BJ (cell line): ENCODE results near the gene EIF6. TPM values are rescaled to one million over a fixed set of nuclear protein-coding genes. Genes with fewer than 3 reads are reported as not detected.

Experiments used
- CTCF ChIA-PET: fragments of 350-600 bp; formaldehyde crosslinking; extraction: SDS; loops from one replicate; lab custom pipeline; 2021; ENCODE audit warnings: antibody characterized with exemption, inconsistent platforms; lab: Yijun Ruan, JAX
- POLR2A ChIA-PET: fragments of 300-600 bp; sonication (Branson Sonifier 250); formaldehyde crosslinking; extraction: SDS; loops from one replicate; lab custom pipeline; 2021; ENCODE audit warnings: antibody characterized with exemption; lab: Charles Lee
- DNase-seq: peaks from one replicate; pipeline ENCODE4 v3.0.0-alpha.2; 2011; ENCODE audit warnings: low read depth
- H3K27me3 ChIP-seq: 2 replicates; pipeline ENCODE4 v1.6.0; 2011; ENCODE audit warnings: low read length; ENCODE audit not compliant: control insufficient read depth, insufficient read depth
- H3K36me3 ChIP-seq: 2 replicates; pipeline ENCODE4 v1.5.1; 2011; ENCODE audit warnings: low read length; ENCODE audit not compliant: control insufficient read depth, insufficient read depth
- H3K4me3 ChIP-seq: 2 replicates; pipeline ENCODE4 v1.5.1; 2011; ENCODE audit warnings: low read depth, mild to moderate bottlenecking, control low read depth, low read length
- CTCF ChIP-seq: IDR thresholded peaks from 2 replicates; pipeline ENCODE4 v1.5.1; 2011; ENCODE audit warnings: low read depth, mild to moderate bottlenecking, control low read depth, inconsistent platforms, low read length, moderate library complexity; ENCODE audit not compliant: insufficient read depth
- polyA plus RNA-seq: library from polyadenylated mRNA; depleted of rRNA; stranded (reverse); fragments of >200 nt; gene quantifications from 2 replicates; pipeline ENCODE4 v1.2.3, GENCODE V29; 2011

EIF6 gene
- polyA plus RNA-seq, 1 experiment, result 261 TPM

GRCh38 chr20:35292504-35293285, 8.1 kb upstream of the EIF6 start:
- no peak for DNase-seq
- Histone ChIP-seq H3K27me3 (peaks cover 4% of the 10 kb centered on the region), H3K4me3 (no peak overlapping the region), H3K36me3 (no peaks in the 10 kb centered on the region)
- ChIA-PET CTCF (interaction anchor here (0.5 to 3.3 kb wide), 5 partner anchors 10 to 147 kb away, joined by 3 to 16 read pairs (median 3); no protein-coding TSS in a partner anchor), POLR2A (no interaction called here)
- TF ChIP-seq CTCF, result no peak

GRCh38 chr20:35291654-35292503, 7.3 kb upstream of the EIF6 start, which contains the start of gene FAM83C:
TSS of gene FAM83C (minus strand) at chr20:35292425. CDS start at chr20:35292304, 121 bp downstream.
- H3K4me3 ChIP-seq, result no peak within 1 kb of the TSS
- POLR2A ChIA-PET, result no interaction called here
- TF ChIP-seq CTCF, result no peak
- peaks cover 4% of the 10 kb centered on the region for H3K27me3 ChIP-seq
- H3K36me3 ChIP-seq, result no peaks in the 10 kb centered on the region
- CTCF ChIA-PET, result interaction anchor here (0.5 to 3.3 kb wide), 3 partner anchors 8 to 88 kb away, joined by 3 to 16 read pairs (median 6); no protein-coding TSS in a partner anchor
- no peak for DNase-seq

GRCh38 chr20:35290887-35291417, 6.4 kb upstream of the EIF6 start:
- POLR2A ChIA-PET, result interaction anchor here (0.6 kb wide), 1 partner anchor 259 kb away, joined by 20 read pairs; no protein-coding TSS in a partner anchor
- no peak for TF ChIP-seq CTCF
- CTCF ChIA-PET, result interaction anchor here (1.7 to 4.9 kb wide), 2 partner anchors 9 to 13 kb away, joined by 6 to 46 read pairs; no protein-coding TSS in a partner anchor
- peaks cover 4% of the 10 kb centered on the region for H3K27me3 ChIP-seq
- no peak overlapping the region for H3K4me3 ChIP-seq
- no peaks in the 10 kb centered on the region for H3K36me3 ChIP-seq
- DNase-seq, result no peak

- Histone ChIP-seq H3K4me3 (no peak overlapping the region), H3K27me3 (peaks cover 4% of the 10 kb centered on the region), H3K36me3 (no peaks in the 10 kb centered on the region)
- TF ChIP-seq CTCF, result no peak
- ChIA-PET POLR2A (interaction anchor here (0.6 kb wide), 1 partner anchor 259 kb away, joined by 20 read pairs; no protein-coding TSS in a partner anchor), CTCF (interaction anchor here (1.7 to 4.9 kb wide), 2 partner anchors 9 to 14 kb away, joined by 6 to 46 read pairs; no protein-coding TSS in a partner anchor)
- no peak for DNase-seq
Measured at GRCh38 chr20:35290186-35290886, 5.8 kb upstream of the EIF6 start.
